ENCODE measurements around the gene GOLGA5. TPM values are rescaled to one million over a fixed set of nuclear protein-coding genes. Genes with fewer than 3 reads are reported as not detected.
"Not testable (repeated sequence)": the region's sequence is repeated elsewhere in the genome, so short reads cannot be mapped to it uniquely, and the experiment has no call there.

The GOLGA5 gene
- 10 to 100 TPM in 4 of 5 experiments, 1 to 10 TPM in 1; 9.7 to 25.8 (median 23.5) TPM for total RNA-seq
- polyA plus RNA-seq = 10 to 100 TPM; 17.6 to 27.9 TPM
- 26.5 reads per million, percentile 57 among the genes with 10 or more reads in this experiment for total RNA-seq

GRCh38 chr14:92793709-92794546 is at the start of gene GOLGA5:
Gene GOLGA5, plus strand, starts transcription at chr14:92794305. Its CDS starts 3,133 bp downstream, at chr14:92797438.
- DNase-seq (peak; percentile 97 to 100 (median 99)), ATAC-seq (peak; percentile 97)
- Histone ChIP-seq H3K27me3 (ENCODE audit: control insufficient read depth in 2 of 2, insufficient read depth in 2 of 2, low read length in 2 of 2) (no peaks in the 10 kb centered on the region), H3K4me1 (ENCODE audit: control insufficient read depth in 2 of 2, insufficient read depth in 2 of 2, low read length in 2 of 2) (peaks cover 15 to 20% of the 10 kb centered on the region in 2 donors), H3K4me3 (ENCODE audit: low read length) (peak within 1 kb of the TSS; percentile 98), H3K27ac (ENCODE audit: low read depth, low read length) (peak within 1 kb of the TSS; percentile 91), H3K9me3 (ENCODE audit: control insufficient read depth in 2 of 3, low read length in 3 of 3) (peaks cover 0 to 13% (median 0%) of the 10 kb centered on the region in 3 experiments), H3K36me3 (ENCODE audit: control insufficient read depth in 2 of 3, insufficient read depth in 3 of 3, low read length in 3 of 3) (peaks cover 0 to 17% (median 5%) of the 10 kb centered on the region in 3 experiments)
- Mint-ChIP-seq H3K9me3 (peaks cover 6 to 29% (median 18%) of the 10 kb centered on the region in 11 donors), H3K27ac (peak within 1 kb of the TSS; percentile 78 to 98 (median 95)), H3K36me3 (peaks cover 4 to 23% (median 19%) of the 10 kb centered on the region in 5 donors), H3K27me3 (peaks cover 0 to 9% (median 0%) of the 10 kb centered on the region in 5 donors), H3K4me3 (peak within 1 kb of the TSS; percentile 78 to 96 (median 92)), H3K4me1 (peaks cover 24 to 45% (median 39%) of the 10 kb centered on the region in 7 donors)
- ChIA-PET POLR2A (interaction anchor here (0.6 to 2.5 kb wide), 6 partner anchors 44 to 1504 kb away, joined by 3 to 9 read pairs (median 4); partner anchors contain the start of genes CPSF2, LGMN, NDUFB1 and TRIP11), CTCF (no interaction called here)
- intact Hi-C loops (cut with micrococcal nuclease) = loop anchor here (1.0 to 5.0 kb wide), 14 partner anchors 46 to 1733 kb away; partner anchors contain the start of genes ATXN3 (in 2 of the 2), BTBD7 (in 2 of the 2), CPSF2 (in 2 of the 2) and LYSET (in 2 of the 2)

- Mint-ChIP-seq H3K4me3 (peak overlapping the region; percentile 82 to 93 (median 89)), H3K27ac (peak overlapping the region in 8 of 9 donors; percentile 45 to 91 (median 78)), H3K4me1 (peaks cover 28 to 53% (median 47%) of the 10 kb centered on the region in 7 donors), H3K36me3 (peaks cover 0 to 3% (median 0%) of the 10 kb centered on the region in 5 donors), H3K9me3 (peaks cover 0 to 3% (median 0%) of the 10 kb centered on the region in 11 donors), H3K27me3 (peaks cover 0 to 70% (median 15%) of the 10 kb centered on the region in 5 donors)
- no peaks in the 10 kb centered on the region for H3K36me3 ChIP-seq (ENCODE audit: control insufficient read depth in 2 of 3, insufficient read depth in 3 of 3, low read length in 3 of 3)
- intact Hi-C loops (cut with micrococcal nuclease) = loop anchor here (1.0 to 5.0 kb wide), 7 partner anchors 21 to 640 kb away; partner anchors contain the start of genes ATXN3 (in 1 of the 2), CPSF2 (in 1 of the 2), GOLGA5 (in 1 of the 2) and NDUFB1 (in 1 of the 2)
- H3K4me1 ChIP-seq (ENCODE audit: control insufficient read depth in 2 of 2, insufficient read depth in 2 of 2, low read length in 2 of 2) = peaks cover 10 to 13% of the 10 kb centered on the region in 2 donors
- peak overlapping the region; percentile 73 for H3K27ac ChIP-seq (ENCODE audit: low read depth, low read length)
- H3K9me3 ChIP-seq (ENCODE audit: control insufficient read depth in 2 of 3, low read length in 3 of 3) = no peaks in the 10 kb centered on the region
- ATAC-seq = no peak
- peak in 2 of 9 donors; percentile 7 to 9 for DNase-seq
- CTCF ChIA-PET = no interaction called here
- H3K27me3 ChIP-seq (ENCODE audit: control insufficient read depth in 2 of 2, insufficient read depth in 2 of 2, low read length in 2 of 2) = no peaks in the 10 kb centered on the region
- POLR2A ChIA-PET = interaction anchor here (0.6 to 1.3 kb wide), 4 partner anchors 12 to 95 kb away, joined by 3 read pairs; no protein-coding TSS in a partner anchor
- H3K4me3 ChIP-seq (ENCODE audit: low read length) = peak overlapping the region; percentile 67
These were observed 46.3 kb upstream of the GOLGA5 start for GRCh38 chr14:92747701-92748258.

DNA sequence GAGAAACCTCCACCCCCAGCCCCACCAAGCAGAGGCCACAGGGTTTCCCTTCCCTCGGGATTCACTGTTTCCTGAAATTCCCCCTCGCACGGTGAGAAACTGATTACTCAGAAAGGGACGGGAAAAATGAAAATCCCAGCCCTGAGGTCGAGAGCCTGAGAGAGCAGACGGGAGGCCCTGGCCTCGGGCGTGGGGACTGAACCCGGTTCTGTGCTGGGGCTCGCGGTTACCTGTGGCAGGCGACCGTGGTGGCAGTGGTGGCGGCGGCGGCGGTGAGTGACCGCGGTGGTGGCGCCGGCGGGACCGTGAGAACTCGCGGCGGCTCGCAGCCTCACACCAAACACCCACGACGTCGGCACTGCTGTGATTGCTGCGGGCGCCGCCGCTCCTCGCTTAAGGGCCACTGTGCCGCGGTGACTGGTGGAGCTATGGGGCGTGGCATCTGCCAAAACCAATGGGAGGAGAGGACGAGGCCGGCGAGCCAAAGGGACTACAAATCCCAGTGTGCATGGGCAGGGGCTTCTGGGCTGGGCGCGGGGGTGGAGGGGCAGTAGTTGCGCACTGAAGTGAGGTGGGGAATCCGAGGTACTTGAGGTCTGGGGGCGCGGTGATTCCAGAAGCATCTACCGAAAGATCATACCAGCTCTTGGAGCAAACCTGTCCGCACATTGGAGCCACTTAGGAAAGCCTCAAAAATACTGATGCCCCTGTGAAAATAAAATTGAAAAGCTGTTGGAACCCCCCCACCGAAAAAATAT is 45.7 kb upstream of the GOLGA5 start, which contains the start of gene LGMN:
Gene LGMN, minus strand, starts transcription at position 369 of the 758 bp plus-strand sequence. CDS start 15,841 bp downstream, outside the sequence.
- Histone ChIP-seq H3K4me3 (ENCODE audit: low read length) (peak within 1 kb of the TSS; percentile 67), H3K27me3 (ENCODE audit: control insufficient read depth in 2 of 2, insufficient read depth in 2 of 2, low read length in 2 of 2) (no peaks in the 10 kb centered on the region), H3K27ac (ENCODE audit: low read depth, low read length) (peak within 1 kb of the TSS; percentile 73), H3K9me3 (ENCODE audit: control insufficient read depth in 2 of 3, low read length in 3 of 3) (no peaks in the 10 kb centered on the region), H3K4me1 (ENCODE audit: control insufficient read depth in 2 of 2, insufficient read depth in 2 of 2, low read length in 2 of 2) (peaks cover 10 to 13% of the 10 kb centered on the region in 2 donors), H3K36me3 (ENCODE audit: control insufficient read depth in 2 of 3, insufficient read depth in 3 of 3, low read length in 3 of 3) (no peaks in the 10 kb centered on the region)
- Mint-ChIP-seq H3K4me3 (peak within 1 kb of the TSS; percentile 82 to 93 (median 89)), H3K36me3 (peaks cover 0 to 3% (median 0%) of the 10 kb centered on the region in 5 donors), H3K27ac (peak within 1 kb of the TSS in 8 of 9 donors; percentile 45 to 91 (median 78)), H3K9me3 (peaks cover 0 to 3% (median 0%) of the 10 kb centered on the region in 11 donors), H3K4me1 (peaks cover 28 to 53% (median 47%) of the 10 kb centered on the region in 7 donors), H3K27me3 (peaks cover 0 to 77% (median 15%) of the 10 kb centered on the region in 5 donors)
- ChIA-PET POLR2A (interaction anchor here (0.6 to 1.4 kb wide), 7 partner anchors 11 to 96 kb away, joined by 3 to 4 read pairs (median 3); partner anchors contain the start of gene GOLGA5), CTCF (no interaction called here)
- ATAC-seq (peak; percentile 98), DNase-seq (peak; percentile 67 to 92 (median 86))
- intact Hi-C loops (cut with micrococcal nuclease) = loop anchor here (1.0 to 5.0 kb wide), 7 partner anchors 20 to 641 kb away; partner anchors contain the start of genes ATXN3 (in 1 of the 2), CPSF2 (in 1 of the 2), GOLGA5 (in 1 of the 2) and NDUFB1 (in 1 of the 2)

GRCh38 chr14:92750222-92750728 is 43.8 kb upstream of the GOLGA5 start:
- H3K4me3 ChIP-seq (ENCODE audit: low read length) = peak overlapping the region; percentile 49
- not testable (repeated sequence) for ATAC-seq; H3K27me3 ChIP-seq (ENCODE audit: control insufficient read depth in 2 of 2, insufficient read depth in 2 of 2, low read length in 2 of 2); H3K9me3 ChIP-seq (ENCODE audit: control insufficient read depth in 2 of 3, low read length in 3 of 3); H3K9me3 Mint-ChIP-seq; H3K36me3 ChIP-seq (ENCODE audit: control insufficient read depth in 2 of 3, insufficient read depth in 3 of 3, low read length in 3 of 3); H3K27ac ChIP-seq (ENCODE audit: low read depth, low read length); H3K36me3 Mint-ChIP-seq
- H3K4me1 Mint-ChIP-seq = peaks cover 28 to 51% (median 48%) of the 10 kb centered on the region in 7 donors
- peaks cover 0 to 81% (median 15%) of the 10 kb centered on the region in 5 donors for H3K27me3 Mint-ChIP-seq
- ChIA-PET POLR2A (interaction anchor here (0.7 to 1.3 kb wide), 4 partner anchors 30 to 1716 kb away, joined by 3 to 5 read pairs (median 4); partner anchors contain the start of gene GOLGA5), CTCF (interaction anchor here (0.6 to 1.9 kb wide), 3 partner anchors 30 to 63 kb away, joined by 3 to 4 read pairs (median 3); no protein-coding TSS in a partner anchor)
- DNase-seq = peak in 8 of 9 donors; percentile 20 to 76 (median 70)
- intact Hi-C loops (cut with micrococcal nuclease) = loop anchor here in 1 of 2 donors (2.0 kb wide), 2 partner anchors 13 to 33 kb away; no protein-coding TSS in a partner anchor
- H3K27ac Mint-ChIP-seq = peak overlapping the region; percentile 39 to 91 (median 85)
- H3K4me1 ChIP-seq (ENCODE audit: control insufficient read depth in 2 of 2, insufficient read depth in 2 of 2, low read length in 2 of 2) = peaks cover 10 to 13% of the 10 kb centered on the region in 2 donors
- H3K4me3 Mint-ChIP-seq = peak overlapping the region; percentile 77 to 95 (median 90)

DNA sequence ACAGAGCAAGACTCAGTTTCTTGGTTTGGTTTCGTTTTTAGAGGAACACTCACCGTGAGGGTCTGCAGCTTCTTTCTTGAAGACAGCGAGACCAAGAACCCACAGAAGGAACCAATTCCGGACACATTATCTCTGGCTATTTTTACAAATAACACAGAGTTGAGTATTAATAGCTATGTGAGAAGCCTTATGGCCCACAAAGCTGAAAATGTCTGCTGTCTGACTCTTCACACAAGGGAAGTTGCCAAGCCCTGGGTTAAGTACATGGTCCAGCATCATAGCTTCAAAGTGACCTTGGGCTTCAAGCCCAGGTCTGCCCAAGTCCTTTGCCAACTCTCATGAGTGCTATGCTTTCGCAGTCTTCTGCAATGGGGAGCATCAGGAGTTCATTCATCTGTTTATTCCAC is 43.1 kb upstream of the GOLGA5 start:
- peaks cover 28 to 50% (median 44%) of the 10 kb centered on the region in 7 donors for H3K4me1 Mint-ChIP-seq
- H3K4me3 Mint-ChIP-seq = peak overlapping the region; percentile 77 to 95 (median 90)
- no peaks in the 10 kb centered on the region for H3K27me3 ChIP-seq (ENCODE audit: control insufficient read depth in 2 of 2, insufficient read depth in 2 of 2, low read length in 2 of 2)
- no peak overlapping the region for H3K27ac ChIP-seq (ENCODE audit: low read depth, low read length)
- H3K36me3 ChIP-seq (ENCODE audit: control insufficient read depth in 2 of 3, insufficient read depth in 3 of 3, low read length in 3 of 3) = no peaks in the 10 kb centered on the region
- CTCF ChIA-PET = interaction anchor here (1.0 to 1.9 kb wide), 3 partner anchors 30 to 64 kb away, joined by 3 to 4 read pairs (median 3); no protein-coding TSS in a partner anchor
- H3K27ac Mint-ChIP-seq = peak overlapping the region in 6 of 9 donors; percentile 56 to 91 (median 86)
- H3K9me3 Mint-ChIP-seq = peaks cover 0 to 3% (median 0%) of the 10 kb centered on the region in 11 donors
- H3K4me3 ChIP-seq (ENCODE audit: low read length) = peak overlapping the region; percentile 49
- intact Hi-C loops (cut with micrococcal nuclease) = loop anchor here in 1 of 2 donors (2.0 kb wide), 2 partner anchors 14 to 32 kb away; no protein-coding TSS in a partner anchor
- POLR2A ChIA-PET = interaction anchor here (0.7 to 1.3 kb wide), 7 partner anchors 9 to 1716 kb away, joined by 3 to 5 read pairs (median 3); partner anchors contain the start of gene GOLGA5
- H3K36me3 Mint-ChIP-seq = peaks cover 0 to 3% (median 0%) of the 10 kb centered on the region in 5 donors
- H3K9me3 ChIP-seq (ENCODE audit: control insufficient read depth in 2 of 3, low read length in 3 of 3) = no peaks in the 10 kb centered on the region
- ATAC-seq = no peak
- no peak for DNase-seq
- peaks cover 10 to 13% of the 10 kb centered on the region in 2 donors for H3K4me1 ChIP-seq (ENCODE audit: control insufficient read depth in 2 of 2, insufficient read depth in 2 of 2, low read length in 2 of 2)
- peaks cover 0 to 74% (median 15%) of the 10 kb centered on the region in 5 donors for H3K27me3 Mint-ChIP-seq
